ENCODE measurements around the gene GADD45A. TPM values are rescaled to one million over a fixed set of nuclear protein-coding genes. Genes with fewer than 3 reads are reported as not detected.

The GADD45A gene
- total RNA-seq, 1 experiment from 2014 or later: 34.5 TPM

DNA sequence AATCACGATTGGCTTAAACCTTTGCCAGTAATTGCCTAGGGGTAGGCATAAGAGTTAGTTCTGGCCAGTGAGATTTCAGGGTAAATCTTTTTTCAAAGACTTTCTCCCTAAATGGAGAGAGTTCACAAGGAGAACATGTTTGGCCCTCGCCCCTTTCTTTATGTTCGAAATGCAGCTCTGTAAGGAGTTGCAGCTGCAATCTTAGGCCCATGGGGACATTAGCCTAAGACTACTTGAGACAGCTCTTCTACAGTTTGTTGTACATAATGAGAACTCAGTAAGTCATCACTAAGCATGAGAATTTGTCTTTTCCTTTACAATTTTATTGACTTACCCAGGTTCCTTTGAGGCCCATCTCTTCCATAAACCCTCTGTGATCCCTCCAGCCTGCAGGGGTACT lies 40.4 kb upstream of the GADD45A start (continued):
- TF ChIP-seq, protein P1, sequence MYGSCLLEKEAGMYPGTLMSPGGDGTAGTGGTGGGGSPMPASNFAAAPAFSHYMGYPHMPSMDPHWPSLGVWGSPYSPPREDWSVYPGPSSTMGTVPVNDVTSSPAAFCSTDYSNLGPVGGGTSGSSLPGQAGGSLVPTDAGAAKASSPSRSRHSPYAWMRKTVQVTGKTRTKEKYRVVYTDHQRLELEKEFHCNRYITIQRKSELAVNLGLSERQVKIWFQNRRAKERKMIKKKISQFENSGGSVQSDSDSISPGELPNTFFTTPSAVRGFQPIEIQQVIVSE (CRISPR knock-in tag; IDR thresholded peaks at IDR 0.05; ENCODE audit: borderline replicate concordance): no peak
- TF ChIP-seq, protein P2, sequence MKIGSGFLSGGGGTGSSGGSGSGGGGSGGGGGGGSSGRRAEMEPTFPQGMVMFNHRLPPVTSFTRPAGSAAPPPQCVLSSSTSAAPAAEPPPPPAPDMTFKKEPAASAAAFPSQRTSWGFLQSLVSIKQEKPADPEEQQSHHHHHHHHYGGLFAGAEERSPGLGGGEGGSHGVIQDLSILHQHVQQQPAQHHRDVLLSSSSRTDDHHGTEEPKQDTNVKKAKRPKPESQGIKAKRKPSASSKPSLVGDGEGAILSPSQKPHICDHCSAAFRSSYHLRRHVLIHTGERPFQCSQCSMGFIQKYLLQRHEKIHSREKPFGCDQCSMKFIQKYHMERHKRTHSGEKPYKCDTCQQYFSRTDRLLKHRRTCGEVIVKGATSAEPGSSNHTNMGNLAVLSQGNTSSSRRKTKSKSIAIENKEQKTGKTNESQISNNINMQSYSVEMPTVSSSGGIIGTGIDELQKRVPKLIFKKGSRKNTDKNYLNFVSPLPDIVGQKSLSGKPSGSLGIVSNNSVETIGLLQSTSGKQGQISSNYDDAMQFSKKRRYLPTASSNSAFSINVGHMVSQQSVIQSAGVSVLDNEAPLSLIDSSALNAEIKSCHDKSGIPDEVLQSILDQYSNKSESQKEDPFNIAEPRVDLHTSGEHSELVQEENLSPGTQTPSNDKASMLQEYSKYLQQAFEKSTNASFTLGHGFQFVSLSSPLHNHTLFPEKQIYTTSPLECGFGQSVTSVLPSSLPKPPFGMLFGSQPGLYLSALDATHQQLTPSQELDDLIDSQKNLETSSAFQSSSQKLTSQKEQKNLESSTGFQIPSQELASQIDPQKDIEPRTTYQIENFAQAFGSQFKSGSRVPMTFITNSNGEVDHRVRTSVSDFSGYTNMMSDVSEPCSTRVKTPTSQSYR (CRISPR knock-in tag; IDR thresholded peaks at IDR 0.05): no peak
- TF ChIP-seq, protein P3, sequence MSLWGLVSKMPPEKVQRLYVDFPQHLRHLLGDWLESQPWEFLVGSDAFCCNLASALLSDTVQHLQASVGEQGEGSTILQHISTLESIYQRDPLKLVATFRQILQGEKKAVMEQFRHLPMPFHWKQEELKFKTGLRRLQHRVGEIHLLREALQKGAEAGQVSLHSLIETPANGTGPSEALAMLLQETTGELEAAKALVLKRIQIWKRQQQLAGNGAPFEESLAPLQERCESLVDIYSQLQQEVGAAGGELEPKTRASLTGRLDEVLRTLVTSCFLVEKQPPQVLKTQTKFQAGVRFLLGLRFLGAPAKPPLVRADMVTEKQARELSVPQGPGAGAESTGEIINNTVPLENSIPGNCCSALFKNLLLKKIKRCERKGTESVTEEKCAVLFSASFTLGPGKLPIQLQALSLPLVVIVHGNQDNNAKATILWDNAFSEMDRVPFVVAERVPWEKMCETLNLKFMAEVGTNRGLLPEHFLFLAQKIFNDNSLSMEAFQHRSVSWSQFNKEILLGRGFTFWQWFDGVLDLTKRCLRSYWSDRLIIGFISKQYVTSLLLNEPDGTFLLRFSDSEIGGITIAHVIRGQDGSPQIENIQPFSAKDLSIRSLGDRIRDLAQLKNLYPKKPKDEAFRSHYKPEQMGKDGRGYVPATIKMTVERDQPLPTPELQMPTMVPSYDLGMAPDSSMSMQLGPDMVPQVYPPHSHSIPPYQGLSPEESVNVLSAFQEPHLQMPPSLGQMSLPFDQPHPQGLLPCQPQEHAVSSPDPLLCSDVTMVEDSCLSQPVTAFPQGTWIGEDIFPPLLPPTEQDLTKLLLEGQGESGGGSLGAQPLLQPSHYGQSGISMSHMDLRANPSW (CRISPR knock-in tag; conservative IDR thresholded peaks at IDR 0.05; ENCODE audit: low read depth): no peak
- TF ChIP-seq CREB1 (CRISPR knock-in tag; IDR thresholded peaks at IDR 0.05) (no peak), ZNF396 (CRISPR knock-in tag; IDR thresholded peaks at IDR 0.05; ENCODE audit: borderline replicate concordance) (no peak), RORB (CRISPR knock-in tag; IDR thresholded peaks at IDR 0.05) (no peak), MYBL2 (CRISPR knock-in tag; IDR thresholded peaks at IDR 0.05) (no peak)
- TF ChIP-seq, protein P4, sequence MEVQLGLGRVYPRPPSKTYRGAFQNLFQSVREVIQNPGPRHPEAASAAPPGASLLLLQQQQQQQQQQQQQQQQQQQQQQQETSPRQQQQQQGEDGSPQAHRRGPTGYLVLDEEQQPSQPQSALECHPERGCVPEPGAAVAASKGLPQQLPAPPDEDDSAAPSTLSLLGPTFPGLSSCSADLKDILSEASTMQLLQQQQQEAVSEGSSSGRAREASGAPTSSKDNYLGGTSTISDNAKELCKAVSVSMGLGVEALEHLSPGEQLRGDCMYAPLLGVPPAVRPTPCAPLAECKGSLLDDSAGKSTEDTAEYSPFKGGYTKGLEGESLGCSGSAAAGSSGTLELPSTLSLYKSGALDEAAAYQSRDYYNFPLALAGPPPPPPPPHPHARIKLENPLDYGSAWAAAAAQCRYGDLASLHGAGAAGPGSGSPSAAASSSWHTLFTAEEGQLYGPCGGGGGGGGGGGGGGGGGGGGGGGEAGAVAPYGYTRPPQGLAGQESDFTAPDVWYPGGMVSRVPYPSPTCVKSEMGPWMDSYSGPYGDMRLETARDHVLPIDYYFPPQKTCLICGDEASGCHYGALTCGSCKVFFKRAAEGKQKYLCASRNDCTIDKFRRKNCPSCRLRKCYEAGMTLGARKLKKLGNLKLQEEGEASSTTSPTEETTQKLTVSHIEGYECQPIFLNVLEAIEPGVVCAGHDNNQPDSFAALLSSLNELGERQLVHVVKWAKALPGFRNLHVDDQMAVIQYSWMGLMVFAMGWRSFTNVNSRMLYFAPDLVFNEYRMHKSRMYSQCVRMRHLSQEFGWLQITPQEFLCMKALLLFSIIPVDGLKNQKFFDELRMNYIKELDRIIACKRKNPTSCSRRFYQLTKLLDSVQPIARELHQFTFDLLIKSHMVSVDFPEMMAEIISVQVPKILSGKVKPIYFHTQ (CRISPR knock-in tag; IDR thresholded peaks at IDR 0.05): no peak

- no peaks in the 10 kb centered on the region for H3K9me3 Mint-ChIP-seq
- no peak for ATAC-seq
- POLR2A ChIA-PET: no interaction called here
- no peaks in the 10 kb centered on the region for H3K4me1 Mint-ChIP-seq
- CTCF ChIA-PET: interaction anchor here (0.7 to 1.7 kb wide), 2 partner anchors 115 kb away, joined by 3 to 6 read pairs; no protein-coding TSS in a partner anchor
- no peak for DNase-seq (ENCODE audit: low spot score)
- no peaks in the 10 kb centered on the region for H3K27me3 Mint-ChIP-seq (ENCODE audit: low read depth)
- no peaks in the 10 kb centered on the region for H3K36me3 Mint-ChIP-seq
- no peak overlapping the region for H3K4me3 Mint-ChIP-seq
- no peak for TF ChIP-seq GRHL2 (CRISPR knock-in tag; IDR thresholded peaks at IDR 0.05; ENCODE audit: insufficient replicate concordance, severe bottlenecking)
- 0 out of 2 replicates have a peak, but pooled peaks have one; percentile 45 for TF ChIP-seq GABPB1 (CRISPR knock-in tag; IDR thresholded peaks at IDR 0.05)
- no peak overlapping the region for H3K27ac Mint-ChIP-seq
These were observed 39.4 kb upstream of the GADD45A start for GRCh38 chr1:67645495-67646144.

DNA sequence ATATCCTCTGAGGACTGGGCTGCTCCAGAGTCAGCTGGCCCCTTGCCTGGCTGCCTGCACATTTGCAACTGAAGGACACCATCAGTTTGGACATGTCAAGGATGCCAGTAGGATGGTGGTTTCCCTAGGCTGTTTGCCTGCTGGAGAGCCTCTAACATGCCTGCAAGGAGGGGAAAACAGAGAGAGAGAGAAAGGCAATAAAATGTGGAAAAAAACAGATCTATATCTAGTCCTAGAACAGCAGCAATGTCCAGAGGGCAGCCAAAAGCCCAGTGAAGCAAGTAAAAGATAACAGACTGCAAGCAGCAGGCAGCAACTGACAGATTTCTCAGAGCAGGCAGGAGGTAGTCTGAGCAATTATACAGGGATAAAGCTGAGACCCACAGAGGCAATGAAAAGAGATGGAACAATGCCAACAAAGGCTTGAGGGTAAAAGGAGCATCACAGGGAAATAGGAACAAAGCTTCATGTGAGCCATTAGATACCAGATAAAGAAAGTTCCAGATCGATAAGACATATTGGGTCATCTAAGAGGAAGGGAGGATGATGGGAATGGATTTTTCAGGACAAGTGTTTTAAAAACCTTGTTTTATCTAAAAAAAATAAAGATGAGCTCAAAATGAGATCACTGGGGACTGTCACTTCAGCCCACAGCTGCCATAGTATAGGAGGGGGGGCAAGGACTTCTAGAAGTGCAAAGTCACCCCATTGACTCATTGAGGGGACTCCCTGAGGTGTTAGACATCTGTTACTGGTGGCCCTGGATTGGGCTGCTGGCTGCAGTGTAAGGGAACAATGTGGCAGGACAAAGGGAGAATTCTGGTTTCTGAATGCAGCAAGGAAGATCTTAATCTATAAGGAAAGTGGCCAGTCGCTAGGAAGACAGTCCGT lies 38.6 kb upstream of the GADD45A start:
- H3K27ac Mint-ChIP-seq: no peak overlapping the region
- no peak for DNase-seq (ENCODE audit: low spot score)
- TF ChIP-seq FOXJ3 (CRISPR knock-in tag; IDR thresholded peaks at IDR 0.05; ENCODE audit: borderline replicate concordance): no peak
- no peak for TF ChIP-seq MYBL2 (CRISPR knock-in tag; IDR thresholded peaks at IDR 0.05)
- TF ChIP-seq, protein P5, sequence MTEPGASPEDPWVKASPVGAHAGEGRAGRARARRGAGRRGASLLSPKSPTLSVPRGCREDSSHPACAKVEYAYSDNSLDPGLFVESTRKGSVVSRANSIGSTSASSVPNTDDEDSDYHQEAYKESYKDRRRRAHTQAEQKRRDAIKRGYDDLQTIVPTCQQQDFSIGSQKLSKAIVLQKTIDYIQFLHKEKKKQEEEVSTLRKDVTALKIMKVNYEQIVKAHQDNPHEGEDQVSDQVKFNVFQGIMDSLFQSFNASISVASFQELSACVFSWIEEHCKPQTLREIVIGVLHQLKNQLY (CRISPR knock-in tag; IDR thresholded peaks at IDR 0.05): no peak
- no peak for TF ChIP-seq RORB (CRISPR knock-in tag; IDR thresholded peaks at IDR 0.05)
- no peak for TF ChIP-seq TP53 (CRISPR knock-in tag; IDR thresholded peaks at IDR 0.05)
- TF ChIP-seq FOXP1 (CRISPR knock-in tag; IDR thresholded peaks at IDR 0.05; ENCODE audit: borderline replicate concordance): no peak
- ChIA-PET CTCF (interaction anchor here (1.7 kb wide), 1 partner anchor 114 kb away, joined by 6 read pairs; no protein-coding TSS in a partner anchor), POLR2A (no interaction called here)
- H3K4me1 Mint-ChIP-seq: no peaks in the 10 kb centered on the region
- no peaks in the 10 kb centered on the region for H3K27me3 Mint-ChIP-seq (ENCODE audit: low read depth)
- H3K36me3 Mint-ChIP-seq: no peaks in the 10 kb centered on the region
- ATAC-seq: 0 out of 2 replicates have a peak, but pooled peaks have one; percentile 12
- no peaks in the 10 kb centered on the region for H3K9me3 Mint-ChIP-seq
- no peak overlapping the region for H3K4me3 Mint-ChIP-seq

Measured in WTC11 (cell line).